Ishikawa (cell line): ENCODE measurements around the gene LYRM4.

Experiments
- NFIC ChIP-seq: IDR thresholded peaks from 2 replicates; pipeline ENCODE4 v1.6.1; 2012
- RAD21 ChIP-seq: IDR thresholded peaks from 2 replicates; pipeline ENCODE4 v1.6.1; 2012; ENCODE audit warnings: low read depth
- TAF1 ChIP-seq: IDR thresholded peaks from 2 replicates; pipeline ENCODE4 v1.6.1; 2012; ENCODE audit warnings: low read depth, mild to moderate bottlenecking
- ZBTB7A ChIP-seq: IDR thresholded peaks from 2 replicates; pipeline ENCODE4 v1.6.1; 2012; ENCODE audit warnings: low read depth
- TF ChIP-seq, protein P1 (sequence below): IDR thresholded peaks from 2 replicates; pipeline ENCODE4 v1.6.1; 2012; ENCODE audit warnings: low read depth, mild to moderate bottlenecking

DNA sequence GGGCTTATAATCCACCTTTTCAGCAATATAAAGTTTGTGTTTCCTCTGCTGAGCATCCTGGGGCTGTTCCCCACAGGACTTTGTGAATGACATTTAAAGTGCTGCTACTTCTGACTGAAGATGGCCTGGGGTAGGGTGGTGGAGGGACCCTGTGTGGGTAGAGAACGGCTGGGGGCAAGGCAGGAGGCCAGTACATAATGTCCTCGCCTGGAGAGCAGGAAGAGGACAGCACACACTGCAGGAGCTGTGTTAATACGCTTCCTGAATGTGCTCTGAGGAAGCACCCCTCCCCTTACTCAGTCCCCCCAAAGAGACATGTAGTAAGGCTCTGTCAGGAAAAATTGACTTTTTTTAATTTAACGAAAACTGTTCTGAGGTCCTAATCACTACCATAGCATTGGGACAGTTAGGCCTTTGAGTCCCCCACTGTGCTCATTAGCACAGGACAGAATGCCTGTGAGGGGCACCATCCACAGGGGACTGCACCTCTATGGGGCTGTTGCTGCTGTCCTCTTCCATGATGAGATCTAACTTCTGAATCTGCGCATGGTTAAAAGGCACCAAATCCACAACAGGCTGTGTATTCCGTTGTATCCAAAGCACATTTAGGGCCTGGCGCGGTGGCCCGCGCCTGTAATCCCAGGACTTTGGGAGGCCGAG is 68.5 kb downstream of the LYRM4 start:
- TF ChIP-seq RAD21 = no peak
- TF ChIP-seq NFIC = no peak
- TF ChIP-seq ZBTB7A = no peak
- TF ChIP-seq, protein P1, sequence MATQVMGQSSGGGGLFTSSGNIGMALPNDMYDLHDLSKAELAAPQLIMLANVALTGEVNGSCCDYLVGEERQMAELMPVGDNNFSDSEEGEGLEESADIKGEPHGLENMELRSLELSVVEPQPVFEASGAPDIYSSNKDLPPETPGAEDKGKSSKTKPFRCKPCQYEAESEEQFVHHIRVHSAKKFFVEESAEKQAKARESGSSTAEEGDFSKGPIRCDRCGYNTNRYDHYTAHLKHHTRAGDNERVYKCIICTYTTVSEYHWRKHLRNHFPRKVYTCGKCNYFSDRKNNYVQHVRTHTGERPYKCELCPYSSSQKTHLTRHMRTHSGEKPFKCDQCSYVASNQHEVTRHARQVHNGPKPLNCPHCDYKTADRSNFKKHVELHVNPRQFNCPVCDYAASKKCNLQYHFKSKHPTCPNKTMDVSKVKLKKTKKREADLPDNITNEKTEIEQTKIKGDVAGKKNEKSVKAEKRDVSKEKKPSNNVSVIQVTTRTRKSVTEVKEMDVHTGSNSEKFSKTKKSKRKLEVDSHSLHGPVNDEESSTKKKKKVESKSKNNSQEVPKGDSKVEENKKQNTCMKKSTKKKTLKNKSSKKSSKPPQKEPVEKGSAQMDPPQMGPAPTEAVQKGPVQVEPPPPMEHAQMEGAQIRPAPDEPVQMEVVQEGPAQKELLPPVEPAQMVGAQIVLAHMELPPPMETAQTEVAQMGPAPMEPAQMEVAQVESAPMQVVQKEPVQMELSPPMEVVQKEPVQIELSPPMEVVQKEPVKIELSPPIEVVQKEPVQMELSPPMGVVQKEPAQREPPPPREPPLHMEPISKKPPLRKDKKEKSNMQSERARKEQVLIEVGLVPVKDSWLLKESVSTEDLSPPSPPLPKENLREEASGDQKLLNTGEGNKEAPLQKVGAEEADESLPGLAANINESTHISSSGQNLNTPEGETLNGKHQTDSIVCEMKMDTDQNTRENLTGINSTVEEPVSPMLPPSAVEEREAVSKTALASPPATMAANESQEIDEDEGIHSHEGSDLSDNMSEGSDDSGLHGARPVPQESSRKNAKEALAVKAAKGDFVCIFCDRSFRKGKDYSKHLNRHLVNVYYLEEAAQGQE = no peak
- no peak for TF ChIP-seq TAF1
